OCI-LY7 (cell line): ENCODE data around the gene RPL13.

Experiments used
- EZH2phosphoT487 ChIP-seq: fragments of 200-600 bp; sonication (generic); IDR thresholded peaks from 2 replicates; pipeline ENCODE4 v1.6.1; 2018; ENCODE audit warnings: low read depth, borderline replicate concordance, mild to moderate bottlenecking, mixed run types, antibody characterized with exemption, low read length, moderate library complexity, mixed read lengths
- TF ChIP-seq, protein P1 (sequence below): fragments of 200-600 bp; sonication (generic); conservative IDR thresholded peaks from 2 replicates; pipeline ENCODE4 v1.5.1; 2014; ENCODE audit warnings: mild to moderate bottlenecking, antibody characterized with exemption, low read length, moderate library complexity, mixed read lengths

DNA sequence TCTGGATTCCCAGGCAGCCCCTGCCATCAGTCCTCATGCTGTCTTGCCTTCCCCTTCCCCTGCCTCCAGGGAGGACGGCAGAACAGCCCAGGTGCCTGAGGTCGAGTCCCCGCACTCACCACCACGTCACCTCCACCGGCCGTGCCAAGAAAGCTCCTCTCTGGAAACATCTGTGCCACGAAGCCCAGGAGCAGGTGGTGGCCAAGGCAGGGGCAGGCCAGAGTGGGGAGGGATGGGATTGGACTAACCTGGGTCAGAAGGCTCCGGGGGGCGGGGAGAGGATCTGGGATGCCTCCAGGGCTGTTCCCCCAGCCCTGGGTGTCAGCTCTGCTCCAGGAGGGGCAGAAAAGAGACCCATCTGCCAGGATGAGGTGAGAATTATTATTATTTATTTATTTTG, 45.5 kb downstream of the RPL13 start:
- TF ChIP-seq, protein P1, sequence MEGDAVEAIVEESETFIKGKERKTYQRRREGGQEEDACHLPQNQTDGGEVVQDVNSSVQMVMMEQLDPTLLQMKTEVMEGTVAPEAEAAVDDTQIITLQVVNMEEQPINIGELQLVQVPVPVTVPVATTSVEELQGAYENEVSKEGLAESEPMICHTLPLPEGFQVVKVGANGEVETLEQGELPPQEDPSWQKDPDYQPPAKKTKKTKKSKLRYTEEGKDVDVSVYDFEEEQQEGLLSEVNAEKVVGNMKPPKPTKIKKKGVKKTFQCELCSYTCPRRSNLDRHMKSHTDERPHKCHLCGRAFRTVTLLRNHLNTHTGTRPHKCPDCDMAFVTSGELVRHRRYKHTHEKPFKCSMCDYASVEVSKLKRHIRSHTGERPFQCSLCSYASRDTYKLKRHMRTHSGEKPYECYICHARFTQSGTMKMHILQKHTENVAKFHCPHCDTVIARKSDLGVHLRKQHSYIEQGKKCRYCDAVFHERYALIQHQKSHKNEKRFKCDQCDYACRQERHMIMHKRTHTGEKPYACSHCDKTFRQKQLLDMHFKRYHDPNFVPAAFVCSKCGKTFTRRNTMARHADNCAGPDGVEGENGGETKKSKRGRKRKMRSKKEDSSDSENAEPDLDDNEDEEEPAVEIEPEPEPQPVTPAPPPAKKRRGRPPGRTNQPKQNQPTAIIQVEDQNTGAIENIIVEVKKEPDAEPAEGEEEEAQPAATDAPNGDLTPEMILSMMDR, result no peak
- TF ChIP-seq EZH2phosphoT487, result no peak
